ENCODE data around the gene BCL2L11. TPM values are rescaled to one million over a fixed set of nuclear protein-coding genes. Genes with fewer than 3 reads are reported as not detected.

The BCL2L11 gene
- total RNA-seq, 1 donor from 2014 or later, result 13.8 TPM

DNA sequence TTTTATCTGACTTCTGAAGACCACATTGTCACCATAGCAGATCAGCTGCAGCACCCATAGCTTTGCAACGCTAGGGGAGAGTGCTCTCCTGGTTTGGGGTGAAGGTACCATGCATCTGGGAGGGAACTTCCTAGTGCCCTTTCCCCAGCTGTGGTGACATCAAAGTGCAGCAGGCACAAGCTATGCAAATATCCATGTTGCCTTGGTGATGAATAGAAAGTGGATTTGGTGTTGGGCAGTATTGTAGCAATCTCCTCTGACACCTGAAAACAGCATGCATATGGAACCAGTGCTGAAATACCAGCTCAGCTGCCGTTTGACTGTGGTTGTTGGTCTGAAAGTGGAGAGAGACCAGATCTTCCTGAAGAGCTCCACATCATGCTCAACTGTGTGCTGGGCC lies 37.1 kb downstream of the BCL2L11 start:
- Histone ChIP-seq H3K36me3 (ENCODE audit: control insufficient read depth, insufficient read depth, low read length) (no peaks in the 10 kb centered on the region), H3K27me3 (ENCODE audit: control insufficient read depth, insufficient read depth, low read length) (no peaks in the 10 kb centered on the region), H3K4me3 (ENCODE audit: low read depth, low read length) (no peak overlapping the region)
- TF ChIP-seq, protein P1, sequence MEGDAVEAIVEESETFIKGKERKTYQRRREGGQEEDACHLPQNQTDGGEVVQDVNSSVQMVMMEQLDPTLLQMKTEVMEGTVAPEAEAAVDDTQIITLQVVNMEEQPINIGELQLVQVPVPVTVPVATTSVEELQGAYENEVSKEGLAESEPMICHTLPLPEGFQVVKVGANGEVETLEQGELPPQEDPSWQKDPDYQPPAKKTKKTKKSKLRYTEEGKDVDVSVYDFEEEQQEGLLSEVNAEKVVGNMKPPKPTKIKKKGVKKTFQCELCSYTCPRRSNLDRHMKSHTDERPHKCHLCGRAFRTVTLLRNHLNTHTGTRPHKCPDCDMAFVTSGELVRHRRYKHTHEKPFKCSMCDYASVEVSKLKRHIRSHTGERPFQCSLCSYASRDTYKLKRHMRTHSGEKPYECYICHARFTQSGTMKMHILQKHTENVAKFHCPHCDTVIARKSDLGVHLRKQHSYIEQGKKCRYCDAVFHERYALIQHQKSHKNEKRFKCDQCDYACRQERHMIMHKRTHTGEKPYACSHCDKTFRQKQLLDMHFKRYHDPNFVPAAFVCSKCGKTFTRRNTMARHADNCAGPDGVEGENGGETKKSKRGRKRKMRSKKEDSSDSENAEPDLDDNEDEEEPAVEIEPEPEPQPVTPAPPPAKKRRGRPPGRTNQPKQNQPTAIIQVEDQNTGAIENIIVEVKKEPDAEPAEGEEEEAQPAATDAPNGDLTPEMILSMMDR (IDR thresholded peaks at IDR 0.05; ENCODE audit: insufficient read depth, low read length, poor library complexity, severe bottlenecking), result no peak
- DNase-seq (ENCODE audit: low read depth), result no peak

DNA sequence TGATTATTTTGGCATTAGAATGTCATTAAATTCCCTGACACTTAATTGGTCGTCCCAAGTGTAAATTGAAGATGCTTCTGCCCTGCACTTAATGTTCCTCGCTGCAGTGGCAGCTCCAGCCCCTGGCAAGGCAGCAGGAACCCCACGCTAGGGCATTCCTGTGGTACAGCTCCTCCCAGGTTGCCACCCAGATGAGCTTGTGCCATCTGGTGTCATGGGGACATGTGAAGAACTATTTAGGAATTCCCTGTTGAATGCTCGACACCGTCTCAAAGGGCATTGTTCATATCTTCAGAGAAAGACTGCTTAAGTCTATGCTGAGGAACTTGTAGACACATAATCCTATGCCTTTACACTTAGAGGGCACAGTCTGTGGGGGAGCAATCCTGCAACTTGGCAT lies 38.9 kb downstream of the BCL2L11 start:
- Histone ChIP-seq H3K27me3 (ENCODE audit: control insufficient read depth, insufficient read depth, low read length) (no peaks in the 10 kb centered on the region), H3K4me3 (ENCODE audit: low read depth, low read length) (no peak overlapping the region), H3K36me3 (ENCODE audit: control insufficient read depth, insufficient read depth, low read length) (no peaks in the 10 kb centered on the region)
- no peak for DNase-seq (ENCODE audit: low read depth)
- TF ChIP-seq, protein P1 (IDR thresholded peaks at IDR 0.05; ENCODE audit: insufficient read depth, low read length, poor library complexity, severe bottlenecking), result no peak

DNA sequence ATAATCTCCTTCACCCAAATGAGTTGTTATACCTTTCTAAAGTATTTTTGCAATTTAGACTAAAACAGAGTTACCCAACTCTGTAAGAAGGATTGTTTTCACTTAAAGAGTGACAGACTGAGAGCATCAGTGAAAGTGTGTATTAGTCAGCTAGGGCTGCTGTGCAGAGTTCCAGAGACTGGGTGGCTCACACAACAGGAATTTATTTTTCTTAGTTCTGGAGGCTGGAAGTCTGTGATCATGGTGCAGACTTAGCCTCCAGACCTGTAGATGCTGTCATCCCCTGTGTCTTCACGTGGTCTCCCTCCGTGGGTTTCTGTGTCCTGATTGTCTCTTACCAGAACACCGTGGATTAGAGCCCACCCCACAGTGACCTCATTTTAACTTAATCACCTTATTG lies 40.0 kb downstream of the BCL2L11 start:
- DNase-seq (ENCODE audit: low read depth), result peak; percentile 45
- Histone ChIP-seq H3K36me3 (ENCODE audit: control insufficient read depth, insufficient read depth, low read length) (no peaks in the 10 kb centered on the region), H3K27me3 (ENCODE audit: control insufficient read depth, insufficient read depth, low read length) (no peaks in the 10 kb centered on the region), H3K4me3 (ENCODE audit: low read depth, low read length) (no peak overlapping the region)
- TF ChIP-seq, protein P1 (IDR thresholded peaks at IDR 0.05; ENCODE audit: insufficient read depth, low read length, poor library complexity, severe bottlenecking), result no peak

DNA sequence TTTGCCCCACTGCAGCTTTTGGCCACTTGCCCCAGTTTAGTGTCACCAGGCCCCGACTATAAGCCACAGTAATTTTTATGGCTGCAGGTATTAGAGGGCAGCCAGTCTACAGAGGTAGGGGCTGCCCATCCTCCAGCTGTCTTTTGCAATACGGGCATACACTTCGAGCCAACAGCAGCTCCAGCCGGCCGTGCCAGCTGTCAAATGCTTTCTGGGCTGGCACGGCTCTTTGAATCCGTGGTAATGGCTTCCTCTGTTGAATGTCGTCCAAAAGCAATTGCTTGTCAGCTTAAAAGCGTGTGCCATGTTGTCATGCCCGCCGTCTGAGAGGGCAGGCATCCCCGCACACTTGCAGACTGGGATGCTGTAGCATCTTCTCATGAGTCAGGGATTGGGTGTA lies 41.3 kb downstream of the BCL2L11 start:
- H3K4me3 ChIP-seq (ENCODE audit: low read depth, low read length), result no peak overlapping the region
- no peaks in the 10 kb centered on the region for H3K27me3 ChIP-seq (ENCODE audit: control insufficient read depth, insufficient read depth, low read length)
- TF ChIP-seq, protein P1 (IDR thresholded peaks at IDR 0.05; ENCODE audit: insufficient read depth, low read length, poor library complexity, severe bottlenecking), result no peak
- no peak for DNase-seq (ENCODE audit: low read depth)
- no peaks in the 10 kb centered on the region for H3K36me3 ChIP-seq (ENCODE audit: control insufficient read depth, insufficient read depth, low read length)

DNA sequence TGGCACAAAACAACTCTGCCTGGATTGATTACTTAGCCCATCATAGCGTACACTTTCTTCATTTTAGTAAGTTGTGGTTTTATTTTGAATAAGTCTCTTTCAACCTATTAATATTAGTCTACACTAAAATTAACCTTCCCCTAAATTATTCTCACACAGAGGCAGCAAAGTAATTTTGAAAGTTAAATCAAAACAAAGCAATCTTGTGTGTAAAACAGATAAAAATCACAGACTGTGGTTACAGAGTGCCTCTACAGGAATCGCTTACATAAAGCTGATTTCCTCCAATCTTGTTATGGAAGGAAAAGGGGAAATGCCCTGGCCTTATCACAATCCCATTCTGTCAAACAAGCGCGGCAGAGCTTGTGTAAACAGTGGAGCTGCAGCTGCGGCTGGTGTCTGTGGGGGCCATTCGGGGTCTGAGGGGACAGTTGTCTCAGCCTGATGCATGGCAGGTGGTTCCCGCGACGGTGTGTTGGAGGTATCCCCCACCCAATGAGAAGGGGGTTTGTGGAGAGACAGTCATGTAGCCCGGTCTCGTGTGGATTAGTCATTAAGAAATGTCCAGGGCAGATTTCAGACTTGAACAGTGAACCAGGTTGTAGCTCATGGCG lies 42.1 kb downstream of the BCL2L11 start:
- Histone ChIP-seq H3K4me3 (ENCODE audit: low read depth, low read length) (no peak overlapping the region), H3K27me3 (ENCODE audit: control insufficient read depth, insufficient read depth, low read length) (no peaks in the 10 kb centered on the region), H3K36me3 (ENCODE audit: control insufficient read depth, insufficient read depth, low read length) (no peaks in the 10 kb centered on the region)
- TF ChIP-seq, protein P1 (IDR thresholded peaks at IDR 0.05; ENCODE audit: insufficient read depth, low read length, poor library complexity, severe bottlenecking), result no peak
- DNase-seq (ENCODE audit: low read depth), result peak; percentile 38

DNA sequence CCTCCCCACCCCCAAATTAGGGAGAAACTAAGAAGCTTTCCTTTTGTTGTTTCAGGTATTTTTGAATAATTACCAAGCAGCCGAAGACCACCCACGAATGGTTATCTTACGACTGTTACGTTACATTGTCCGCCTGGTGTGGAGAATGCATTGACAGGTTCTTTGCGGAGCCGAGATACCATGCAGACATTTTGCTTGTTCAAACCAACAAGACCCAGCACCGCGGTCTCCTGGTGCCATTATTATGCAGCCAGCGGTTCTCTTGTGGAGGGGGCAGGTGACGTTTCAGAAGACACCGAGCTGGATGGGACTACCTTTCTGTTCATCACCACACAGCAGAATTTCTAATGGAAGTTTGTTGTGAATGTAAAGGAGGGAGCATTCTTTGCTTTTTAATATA lies 43.4 kb downstream of the BCL2L11 start:
- TF ChIP-seq, protein P1 (IDR thresholded peaks at IDR 0.05; ENCODE audit: insufficient read depth, low read length, poor library complexity, severe bottlenecking), result no peak
- Histone ChIP-seq H3K4me3 (ENCODE audit: low read depth, low read length) (no peak overlapping the region), H3K27me3 (ENCODE audit: control insufficient read depth, insufficient read depth, low read length) (no peaks in the 10 kb centered on the region), H3K36me3 (ENCODE audit: control insufficient read depth, insufficient read depth, low read length) (no peaks in the 10 kb centered on the region)
- DNase-seq (ENCODE audit: low read depth), result no peak

Data from kidney epithelial cell (primary cell).